HepG2 (cell line): ENCODE data around the gene TPM1. TPM values are rescaled to one million over a fixed set of nuclear protein-coding genes. Genes with fewer than 3 reads are reported as not detected.

Experiments
- ATAC-seq: fragments of 200-7000 bp; cut with Tn5 transposase; 3 replicates; pipeline ENCODE4 v1.9.1; 2020; ENCODE audit warnings: mild to moderate bottlenecking, moderate library complexity
- BruUV-seq: library from RNA; stranded (reverse); fragments of 400-500 nt; replicated peaks from 2 replicates; lab custom pipeline; 2021; lab: Mats Ljungman, UMichigan
- CTCF ChIA-PET: fragments of 300-600 bp; formaldehyde crosslinking; extraction: SDS; loops from one replicate; lab custom pipeline; 2021; ENCODE audit warnings: low total read pairs, inconsistent platforms, low intra/inter-chr PET ratio; lab: Yijun Ruan, JAX
- POLR2A ChIA-PET: fragments of 350-600 bp; sonication (Branson Sonifier 250); formaldehyde crosslinking; loops from one replicate; lab custom pipeline; 2020; ENCODE audit warnings: antibody characterized with exemption, inconsistent platforms; lab: Yijun Ruan, JAX
- DNase-seq: peaks from one replicate; pipeline ENCODE4 v3.0.0-alpha.2; 2015; ENCODE audit warnings: low spot score
- FAIRE-seq: peaks from 3 replicates; lab custom pipeline; 2011; peaks lifted over from hg19 to GRCh38; lab: Jason Lieb, UNC
- H2AFZ ChIP-seq: one replicate; pipeline ENCODE4 v1.6.1; 2011; ENCODE audit warnings: low read length, inconsistent platforms
- H3K27ac ChIP-seq: fragments of 300-600 bp; 3 replicates; pipeline ENCODE4 v1.8.0; 2011; ENCODE audit warnings: mixed run types, mild to moderate bottlenecking, mixed read lengths, low read length, inconsistent platforms; ENCODE audit not compliant: insufficient read depth; ENCODE audit errors: extremely low read length
- H3K27me3 ChIP-seq, 2 experiments: fragments of 200-600 bp in 1 of 2; 2 replicates in 1 of 2; 3 replicates in 1 of 2; pipeline versions ENCODE4 v1.6.0 to v1.8.0; 2011; ENCODE audit warnings: low read length in 2 of 2, mild to moderate bottlenecking in 2 of 2, moderate library complexity in 2 of 2, inconsistent platforms in 1 of 2; ENCODE audit not compliant: insufficient read depth in 2 of 2, control insufficient read depth in 1 of 2
- H3K36me3 ChIP-seq, 2 experiments: fragments of 200-600 bp in 1 of 2; replicated peaks in 1 of 2; 2 replicates in 1 of 2; 3 replicates in 1 of 2; pipeline versions ENCODE4 v1.5.1 to v1.8.0; 2011; ENCODE audit warnings: low read length in 2 of 2, inconsistent platforms in 1 of 2; ENCODE audit not compliant: insufficient read depth in 2 of 2, control insufficient read depth in 1 of 2
- H3K4me1 ChIP-seq: 2 replicates; pipeline ENCODE4 v1.5.1; 2012; ENCODE audit warnings: low read length, inconsistent platforms; ENCODE audit not compliant: insufficient read depth
- H3K4me2 ChIP-seq: 2 replicates; pipeline ENCODE4 v1.6.0; 2011; ENCODE audit warnings: low read depth, low read length, inconsistent platforms
- H3K4me3 ChIP-seq, 3 experiments: fragments of 200-600 bp in 1 of 3; sonication (generic), shearing (Covaris generic) in 1 of 3; replicated peaks in 1 of 3; 2 replicates each; pipeline ENCODE4 v1.5.1; 2011 to 2016; ENCODE audit warnings: low read length in 3 of 3, inconsistent platforms in 2 of 3, low read depth in 2 of 3, mild to moderate bottlenecking in 2 of 3, control low read depth in 1 of 3, mixed read lengths in 1 of 3; ENCODE audit not compliant: insufficient read depth in 1 of 3
- H3K79me2 ChIP-seq: one replicate; pipeline ENCODE4 v1.6.1; 2011; ENCODE audit warnings: low read length, inconsistent platforms; ENCODE audit not compliant: insufficient read depth
- H3K9ac ChIP-seq: 2 replicates; pipeline ENCODE4 v1.6.0; 2011; ENCODE audit warnings: mild to moderate bottlenecking, low read depth, low read length, inconsistent platforms; ENCODE audit not compliant: insufficient read depth
- H3K9me3 ChIP-seq: 2 replicates; pipeline ENCODE4 v1.5.1; 2012; ENCODE audit warnings: mild to moderate bottlenecking, low read length
- H4K20me1 ChIP-seq: 2 replicates; pipeline ENCODE4 v1.6.0; 2011; ENCODE audit warnings: inconsistent platforms, mild to moderate bottlenecking, low read length, moderate library complexity; ENCODE audit not compliant: insufficient read depth
- AGO2 ChIP-seq: fragments of 200-400 bp; formaldehyde crosslinking; optimal IDR thresholded peaks from 2 replicates; pipeline ENCODE3; 2017; ENCODE audit warnings: mild to moderate bottlenecking, low read depth, low read length, moderate library complexity
- CCAR2 ChIP-seq: fragments of 200-400 bp; formaldehyde crosslinking; optimal IDR thresholded peaks from 2 replicates; pipeline ENCODE3; 2018; ENCODE audit warnings: low read depth, mild to moderate bottlenecking, low read length, moderate library complexity
- CERS6 ChIP-seq: sonication (generic); formaldehyde crosslinking; IDR thresholded peaks from 2 replicates; pipeline ENCODE4 v1.5.0; 2020; ENCODE audit warnings: missing genetic modification reagents
- FOSL1 ChIP-seq: sonication (generic); formaldehyde crosslinking; IDR thresholded peaks from 2 replicates; pipeline ENCODE4 v1.9.0; 2021; ENCODE audit warnings: missing genetic modification reagents, borderline replicate concordance
- GABPB1 ChIP-seq: IDR thresholded peaks from 2 replicates; pipeline ENCODE4 v1.6.1; 2016; ENCODE audit warnings: mild to moderate bottlenecking, missing genetic modification reagents, moderate library complexity, missing compliant biosample characterization
- HNF1B ChIP-seq: sonication (generic); formaldehyde crosslinking; IDR thresholded peaks from 2 replicates; pipeline ENCODE4 v1.5.1; 2020; ENCODE audit warnings: mild to moderate bottlenecking, moderate library complexity, missing genetic modification reagents
- MTA1 ChIP-seq: sonication (generic); formaldehyde crosslinking; IDR thresholded peaks from 2 replicates; pipeline ENCODE4 v1.4.0; 2020; ENCODE audit warnings: missing genetic modification reagents, mild to moderate bottlenecking, borderline replicate concordance
- MTF2 ChIP-seq: sonication (generic); formaldehyde crosslinking; IDR thresholded peaks from 2 replicates; pipeline ENCODE4 v1.5.0; 2020; ENCODE audit warnings: missing genetic modification reagents, borderline replicate concordance
- ONECUT2 ChIP-seq: sonication (generic); formaldehyde crosslinking; IDR thresholded peaks from 2 replicates; pipeline ENCODE4 v1.4.0; 2020; ENCODE audit warnings: missing genetic modification reagents
- PAX8 ChIP-seq: sonication (generic); formaldehyde crosslinking; IDR thresholded peaks from 2 replicates; pipeline ENCODE4 v1.8.0; 2022; ENCODE audit warnings: mild to moderate bottlenecking, missing genetic modification reagents, borderline replicate concordance
- PHF8 ChIP-seq: sonication (generic); formaldehyde crosslinking; IDR thresholded peaks from 2 replicates; pipeline ENCODE4 v1.5.0; 2020; ENCODE audit warnings: missing genetic modification reagents
- ZBTB42 ChIP-seq: sonication (generic); formaldehyde crosslinking; IDR thresholded peaks from 2 replicates; pipeline ENCODE4 v1.5.0; 2020; ENCODE audit warnings: mild to moderate bottlenecking, missing genetic modification reagents
- ZFX ChIP-seq: sonication (generic); formaldehyde crosslinking; IDR thresholded peaks from 2 replicates; pipeline ENCODE4 v1.4.0; 2020; ENCODE audit warnings: mild to moderate bottlenecking, low read depth, missing genetic modification reagents, moderate library complexity
- ZNF768 ChIP-seq: sonication (generic); formaldehyde crosslinking; IDR thresholded peaks from 2 replicates; pipeline ENCODE4 v1.4.0; 2020; ENCODE audit warnings: missing genetic modification reagents
- WGBS: methylation state at CpG from one replicate; pipeline ENCODE4 v1.1.6; 2017; ENCODE audit warnings: low lambda C conversion rate; 5-methylcytosine and 5-hydroxymethylcytosine counted together
- in situ Hi-C: cut with HindIII; loops from 2 replicates; pipeline ENCODE4 v1.10.0; 2017; ENCODE audit warnings: low pct_unique_long_range_greater_than_20kb; ENCODE audit not compliant: extremely low pct_ligation_motif_present
- intact Hi-C: fragments of 100-400 bp; cut with micrococcal nuclease; formaldehyde crosslinking; loops from one replicate; pipeline ENCODE4 v1.10.0; 2022; ENCODE audit not compliant: unreplicated experiment
- polyA plus RNA-seq, 8 experiments: library from polyadenylated mRNA; depleted of rRNA in 3 of 8; stranded (reverse) in 7 of 8; unstranded in 1 of 8; fragments of >200 nt; fragmentation: Illumina TruSeq in 4 of 8; extraction: Trizol in 4 of 8; gene quantifications; 2 replicates each; pipeline versions ENCODE4 v1.2.1 to v1.2.3, GENCODE V29; 2011 to 2016; ENCODE audit warnings: low read depth in 4 of 8, missing spikeins in 1 of 8, mixed read lengths in 1 of 8; ENCODE audit not compliant: insufficient read depth in 1 of 8
- total RNA-seq, 5 experiments: library from RNA; depleted of rRNA; stranded (reverse); fragments of >200 nt; fragmentation: Illumina TruSeq; extraction: Trizol; gene quantifications; 2 replicates each; pipeline ENCODE4 v1.2.3, GENCODE V29; 2016; ENCODE audit warnings: low read depth in 1 of 5
- TF ChIP-seq, protein P1 (sequence below): sonication (generic); formaldehyde crosslinking; IDR thresholded peaks from 2 replicates; pipeline ENCODE4 v1.9.0; 2022; ENCODE audit warnings: missing genetic modification reagents, mild to moderate bottlenecking, borderline replicate concordance

TPM1 gene
- total and polyA plus RNA-seq, 2 of the 13 experiments (the other 11 are each of a cell fraction or from before 2014, with no cell fraction given): 98.9 to 109 TPM

DNA sequence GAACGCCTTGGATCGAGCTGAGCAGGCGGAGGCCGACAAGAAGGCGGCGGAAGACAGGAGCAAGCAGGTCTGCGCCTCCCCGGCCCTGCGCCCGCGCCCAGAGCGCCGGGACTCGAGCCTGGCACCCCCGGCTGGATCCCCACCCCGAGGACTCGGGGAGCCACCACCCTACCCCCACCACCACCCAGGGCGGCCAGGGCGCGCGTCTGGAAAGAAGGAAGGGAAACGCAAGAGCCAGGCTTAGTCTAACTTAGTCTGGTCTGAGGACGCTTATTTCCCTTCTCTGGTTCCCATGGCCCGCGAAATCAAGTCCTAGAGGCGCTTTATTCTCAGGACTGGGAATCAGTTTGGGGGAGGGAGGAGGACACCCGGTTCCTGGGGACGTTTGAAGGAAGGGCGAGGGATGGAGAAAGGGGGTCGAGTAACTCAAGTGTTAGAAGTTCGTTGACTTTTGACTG is 359 bp downstream of the TPM1 start (continued):
- no peak for TF ChIP-seq CERS6 (CRISPR knock-in tag)
- TF ChIP-seq PAX8: no peak

GRCh38 chr15:63043335-63044076 is 959 bp downstream of the TPM1 start:
- peak overlapping the region; percentile 92 for H3K4me2 ChIP-seq
- H3K36me3 ChIP-seq: no peaks in the 10 kb centered on the region
- peak overlapping the region; percentile 80 to 92 (median 89) for H3K4me3 ChIP-seq
- no peaks in the 10 kb centered on the region for H3K27me3 ChIP-seq
- H4K20me1 ChIP-seq: 0 out of 2 replicates have a peak, but pooled peaks cover 3% of the 10 kb centered on the region
- in situ Hi-C loops: no loop called here
- no peak overlapping the region for H2AFZ ChIP-seq
- ATAC-seq (peak; percentile 4; the same call in 2 of the 3 replicates), FAIRE-seq (no peak), DNase-seq (no peak)
- H3K4me1 ChIP-seq: peaks cover 57% of the 10 kb centered on the region
- BruUV-seq: TSS peak; percentile 58
- H3K9me3 ChIP-seq: no peaks in the 10 kb centered on the region
- H3K27ac ChIP-seq: peak overlapping the region; percentile 49
- WGBS: 1% methylated on average over 10 of the region's 54 CpGs
- POLR2A ChIA-PET: interaction anchor here (1.4 to 1.7 kb wide), 3 partner anchors 11 to 46 kb away, joined by 3 to 7 read pairs (median 7); no protein-coding TSS in a partner anchor
- H3K9ac ChIP-seq: peak overlapping the region; percentile 83
- intact Hi-C loops: loop anchor here (2.0 to 10.0 kb wide), 3 partner anchors 49 to 191 kb away; no protein-coding TSS in a partner anchor
- H3K79me2 ChIP-seq: peaks cover 24% of the 10 kb centered on the region
- CTCF ChIA-PET: no interaction called here
- TF ChIP-seq ZFX: peak; percentile 39; the same call in 1 of the 2 replicates
- TF ChIP-seq HNF1B (CRISPR knock-in tag): no peak
- TF ChIP-seq, protein P1, sequence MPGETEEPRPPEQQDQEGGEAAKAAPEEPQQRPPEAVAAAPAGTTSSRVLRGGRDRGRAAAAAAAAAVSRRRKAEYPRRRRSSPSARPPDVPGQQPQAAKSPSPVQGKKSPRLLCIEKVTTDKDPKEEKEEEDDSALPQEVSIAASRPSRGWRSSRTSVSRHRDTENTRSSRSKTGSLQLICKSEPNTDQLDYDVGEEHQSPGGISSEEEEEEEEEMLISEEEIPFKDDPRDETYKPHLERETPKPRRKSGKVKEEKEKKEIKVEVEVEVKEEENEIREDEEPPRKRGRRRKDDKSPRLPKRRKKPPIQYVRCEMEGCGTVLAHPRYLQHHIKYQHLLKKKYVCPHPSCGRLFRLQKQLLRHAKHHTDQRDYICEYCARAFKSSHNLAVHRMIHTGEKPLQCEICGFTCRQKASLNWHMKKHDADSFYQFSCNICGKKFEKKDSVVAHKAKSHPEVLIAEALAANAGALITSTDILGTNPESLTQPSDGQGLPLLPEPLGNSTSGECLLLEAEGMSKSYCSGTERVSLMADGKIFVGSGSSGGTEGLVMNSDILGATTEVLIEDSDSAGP (CRISPR knock-in tag): peak; percentile 71; the same call in 1 of the 2 replicates
- no peak for TF ChIP-seq CCAR2
- TF ChIP-seq FOSL1: no peak
- no peak for TF ChIP-seq ONECUT2 (CRISPR knock-in tag)
- 0 out of 2 replicates have a peak, but pooled peaks have one; percentile 38 for TF ChIP-seq ZBTB42 (CRISPR knock-in tag)
- TF ChIP-seq PHF8 (CRISPR knock-in tag): peak; percentile 39; the same call in 1 of the 2 replicates
- peak; percentile 55; the same call in 1 of the 2 replicates for TF ChIP-seq GABPB1 (CRISPR knock-in tag)
- TF ChIP-seq AGO2: peak; percentile 52
- peak; percentile 34; the same call in 1 of the 2 replicates for TF ChIP-seq ZNF768
- TF ChIP-seq MTF2: 0 out of 2 replicates have a peak, but pooled peaks have one; percentile 25
- TF ChIP-seq MTA1: peak; percentile 43; the same call in 1 of the 2 replicates
